GM21723 (cell line): ENCODE data around the gene ZNF407.

Source experiments
- ATAC-seq: cut with Tn5 transposase; IDR thresholded peaks from one replicate; pipeline ENCODE4 v1.9.1; 2021; ENCODE audit warnings: mild to moderate bottlenecking, moderate library complexity; ENCODE audit not compliant: unreplicated experiment

The ZNF407 gene

DNA sequence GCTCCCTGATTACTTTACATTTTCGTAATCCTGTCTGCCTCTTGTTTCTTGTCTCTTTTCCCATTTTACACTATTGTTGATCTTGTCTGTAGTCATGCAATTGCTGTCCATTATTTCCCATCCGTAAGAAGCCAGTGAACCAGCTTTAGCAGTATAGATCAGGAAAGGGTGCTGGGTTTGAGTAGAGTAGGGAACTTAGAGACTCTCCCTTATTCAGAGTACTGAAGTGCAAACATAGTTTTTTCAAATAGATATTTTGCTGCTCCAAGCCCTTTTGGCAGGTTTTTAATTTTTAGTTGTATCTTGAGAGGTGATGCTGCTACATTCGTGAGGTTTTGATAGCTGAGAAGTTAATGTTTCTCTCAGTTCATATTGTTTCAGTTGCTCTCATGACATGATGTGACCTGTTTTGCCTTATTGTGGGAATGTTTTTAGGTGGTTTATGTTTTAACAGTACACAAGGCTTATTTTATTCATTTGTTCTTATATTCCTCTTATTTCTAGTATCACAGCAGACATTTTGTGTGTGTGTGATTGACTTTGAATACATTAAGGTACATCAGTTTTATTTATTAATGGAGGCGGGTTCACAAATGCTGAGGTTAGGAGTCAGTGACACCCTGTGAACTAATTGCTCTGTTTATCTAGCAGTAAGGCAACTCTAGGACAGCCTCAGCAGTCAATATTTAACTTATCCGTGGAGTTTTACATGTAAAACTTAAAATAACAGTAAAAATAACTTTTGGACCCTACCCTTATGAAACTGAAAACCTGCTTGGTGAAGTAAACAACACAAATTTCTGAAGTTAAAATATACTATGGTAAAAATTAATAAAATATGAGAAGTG is 118.4 kb downstream of the ZNF407 start:
- no peak for ATAC-seq

DNA sequence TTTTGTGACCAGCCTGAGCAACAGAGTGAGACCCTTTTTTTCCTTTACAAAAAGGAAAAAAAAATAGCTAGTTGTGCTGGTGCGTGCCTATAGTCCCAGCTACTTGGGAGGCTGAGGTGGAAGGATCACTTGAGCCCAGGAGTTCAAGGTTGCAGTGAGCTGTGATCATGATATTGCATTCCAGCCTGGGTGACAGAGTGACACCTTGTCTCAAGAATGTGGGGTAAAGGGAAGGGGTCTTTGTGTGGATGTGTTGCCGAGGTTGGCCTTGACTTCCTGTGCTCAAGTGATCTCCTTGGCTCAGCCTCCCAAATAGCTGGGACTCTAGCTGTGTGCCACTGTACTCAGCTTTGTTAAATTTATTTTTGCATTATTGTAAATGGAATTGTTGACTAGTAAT is 120.6 kb downstream of the ZNF407 start:
- no peak for ATAC-seq

DNA sequence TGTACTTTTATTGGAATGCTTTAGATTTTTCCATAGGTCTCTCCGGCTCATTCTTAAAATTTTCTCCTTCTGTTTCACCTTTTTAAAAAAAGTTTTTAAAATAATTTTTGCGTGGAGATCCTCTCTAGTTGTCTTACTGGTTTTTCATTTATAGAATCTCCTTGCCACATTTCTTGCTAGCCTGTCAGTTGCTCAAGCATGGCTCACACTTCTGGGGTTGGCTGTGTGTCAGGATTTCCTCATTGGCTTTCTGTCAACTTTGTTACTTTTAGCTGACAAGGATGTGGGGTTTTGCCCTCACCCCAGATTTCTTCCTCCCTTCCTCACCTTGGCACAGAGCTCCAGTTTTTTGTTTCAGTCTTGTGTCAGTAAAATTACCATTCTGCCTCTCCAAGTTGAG is 124.6 kb downstream of the ZNF407 start:
- no peak for ATAC-seq

DNA sequence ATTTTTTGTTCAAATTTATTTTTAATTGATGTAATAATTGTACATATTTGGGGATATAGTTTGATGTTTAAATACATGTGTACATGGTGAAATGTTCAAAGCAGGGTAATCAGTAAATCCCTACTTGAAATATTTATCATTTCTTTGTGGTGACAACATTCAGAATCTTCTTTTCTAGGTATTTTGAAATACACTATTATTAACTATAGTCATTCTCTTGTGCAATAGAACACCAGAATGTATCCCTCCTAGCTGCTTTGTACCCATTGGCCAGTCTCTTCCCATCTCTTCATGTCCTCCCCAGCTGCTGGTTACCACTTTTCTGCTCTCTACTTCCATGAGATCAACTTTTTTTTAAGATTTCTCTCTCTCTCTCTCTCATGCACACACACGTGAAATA is 126.5 kb downstream of the ZNF407 start:
- no peak for ATAC-seq

DNA sequence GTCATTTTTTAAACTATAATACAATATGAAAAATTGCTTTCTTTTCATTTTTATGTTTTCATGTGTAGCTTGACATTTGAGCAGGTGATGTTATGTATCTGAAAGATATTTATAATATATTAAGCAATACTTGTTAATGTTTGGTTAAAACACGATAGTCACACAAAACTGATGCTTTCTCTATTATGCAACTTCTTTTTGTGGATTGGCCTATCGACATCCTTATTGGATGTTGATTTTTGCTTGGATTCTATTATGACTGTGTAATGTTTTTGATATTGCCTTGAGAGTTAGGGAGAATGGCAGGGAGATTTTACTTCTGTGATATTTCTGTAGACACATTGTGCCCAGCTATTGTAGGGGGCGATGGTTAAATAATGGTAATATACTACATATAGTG is 128.0 kb downstream of the ZNF407 start:
- ATAC-seq, result no peak

DNA sequence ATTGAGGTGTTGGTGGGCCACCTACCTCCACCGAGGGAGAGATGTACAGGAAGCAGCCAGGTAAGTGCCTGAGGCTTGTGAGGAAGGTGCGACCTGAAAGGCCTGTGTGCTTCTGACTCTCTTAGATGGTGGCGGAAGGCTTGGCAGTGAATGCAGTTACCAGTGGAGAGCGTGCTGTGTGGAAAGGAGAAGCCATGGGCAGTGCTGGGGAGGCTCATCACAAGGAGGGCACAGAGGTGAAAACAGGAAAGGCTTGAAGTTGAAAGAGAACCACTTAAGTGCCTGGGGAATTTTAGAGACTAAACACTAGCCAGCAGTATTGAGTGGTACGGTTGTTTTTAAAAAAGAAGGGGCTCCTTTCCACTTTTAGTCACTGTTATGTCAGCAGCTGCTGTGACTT is 130.9 kb downstream of the ZNF407 start:
- no peak for ATAC-seq

DNA sequence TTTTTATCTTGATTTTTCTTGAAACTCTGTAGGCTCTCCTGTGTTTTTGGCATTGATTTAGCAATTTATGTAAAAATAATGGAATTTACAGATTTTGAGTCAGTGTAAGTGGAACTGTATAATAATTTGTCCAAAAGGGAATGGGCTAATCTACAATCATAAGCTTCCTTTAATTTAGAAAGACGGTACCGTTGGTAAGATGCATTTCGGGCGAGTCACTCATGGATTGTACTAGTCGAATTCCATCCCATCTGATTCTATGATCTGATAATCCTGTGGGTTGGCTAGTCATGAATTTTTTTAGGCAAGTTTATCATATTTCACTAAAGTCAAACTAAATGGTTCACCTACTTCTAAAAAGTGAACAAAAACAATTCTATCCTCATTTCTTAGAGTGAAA is 133.4 kb downstream of the ZNF407 start:
- ATAC-seq, result no peak

DNA sequence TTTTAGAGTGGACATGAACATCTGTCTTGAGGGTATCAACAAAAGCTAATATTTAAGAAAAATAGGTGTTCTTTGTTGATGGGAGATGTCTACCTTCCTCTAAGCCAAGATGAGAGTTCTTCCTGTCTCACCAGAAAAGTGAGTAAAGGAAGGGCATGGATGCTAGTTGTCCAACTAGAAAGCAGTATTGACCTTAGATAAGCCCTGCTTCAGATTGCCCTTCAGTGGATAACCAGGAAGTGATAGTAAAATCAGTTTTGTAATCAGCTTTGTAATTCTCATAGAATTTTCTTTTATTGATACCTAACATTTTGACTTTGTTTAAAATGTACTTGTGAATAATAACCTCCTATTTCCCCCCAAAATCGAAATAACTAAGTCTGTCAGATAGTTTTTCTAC is 134.7 kb downstream of the ZNF407 start:
- no peak for ATAC-seq

DNA sequence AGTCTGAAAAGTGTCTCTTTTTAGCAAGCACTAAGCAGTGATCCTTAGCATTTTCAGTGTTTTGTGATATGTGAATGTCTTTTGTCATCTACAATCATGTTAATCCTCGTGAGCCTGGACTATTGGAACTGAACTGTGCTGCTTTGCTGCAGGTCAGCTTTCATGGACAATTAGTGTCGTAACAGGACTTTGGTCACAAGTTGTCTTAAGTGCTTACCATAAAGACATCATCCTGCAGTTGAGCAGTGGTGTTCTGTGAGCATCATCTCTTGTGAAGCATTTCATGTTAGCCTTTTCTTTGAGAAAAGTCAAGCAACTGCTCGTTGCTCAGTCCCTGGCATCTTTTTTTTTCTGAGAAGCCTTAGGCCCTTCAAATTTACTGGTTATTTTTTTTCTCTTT is 135.9 kb downstream of the ZNF407 start:
- ATAC-seq, result no peak

DNA sequence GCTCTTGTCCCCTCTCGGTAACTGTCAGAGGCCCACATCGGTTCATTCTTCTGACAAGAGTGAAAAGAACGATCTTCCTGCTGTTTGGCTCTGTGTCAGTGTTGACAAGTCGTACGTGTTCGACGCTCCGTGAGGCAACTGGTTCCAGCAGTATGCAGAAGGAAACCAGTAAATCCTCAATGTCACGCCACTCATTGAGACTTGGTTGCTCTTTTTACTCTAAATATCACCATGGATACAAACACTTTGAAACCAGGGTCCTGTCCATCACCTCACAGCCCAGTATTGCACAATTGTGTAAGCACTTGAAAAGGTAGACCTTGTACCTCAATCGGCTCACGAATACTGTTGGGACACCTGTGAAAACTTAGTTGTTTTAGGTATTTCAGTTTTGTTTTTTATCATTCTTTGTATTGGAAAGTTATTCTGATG is 136.4 kb downstream of the ZNF407 start:
- ATAC-seq, result no peak

DNA sequence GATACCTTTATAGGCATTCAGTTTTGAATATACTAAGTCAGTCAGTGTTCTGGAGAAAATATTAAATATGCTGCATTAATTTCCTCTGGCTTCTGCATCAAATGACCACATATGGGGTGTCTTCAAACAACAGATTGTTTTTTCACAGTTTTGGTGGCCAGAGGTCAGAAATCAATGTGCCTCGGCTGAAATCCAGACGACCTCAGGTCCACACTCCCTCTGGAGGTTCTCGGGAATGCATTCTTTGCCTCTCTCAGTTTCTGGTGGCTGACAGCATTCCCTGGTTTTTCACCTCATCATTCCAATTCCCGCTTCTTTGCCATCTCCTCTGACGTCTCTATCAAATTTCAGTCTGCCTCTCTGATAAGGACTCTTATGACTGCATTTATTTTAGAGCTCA is 142.3 kb downstream of the ZNF407 start:
- no peak for ATAC-seq

DNA sequence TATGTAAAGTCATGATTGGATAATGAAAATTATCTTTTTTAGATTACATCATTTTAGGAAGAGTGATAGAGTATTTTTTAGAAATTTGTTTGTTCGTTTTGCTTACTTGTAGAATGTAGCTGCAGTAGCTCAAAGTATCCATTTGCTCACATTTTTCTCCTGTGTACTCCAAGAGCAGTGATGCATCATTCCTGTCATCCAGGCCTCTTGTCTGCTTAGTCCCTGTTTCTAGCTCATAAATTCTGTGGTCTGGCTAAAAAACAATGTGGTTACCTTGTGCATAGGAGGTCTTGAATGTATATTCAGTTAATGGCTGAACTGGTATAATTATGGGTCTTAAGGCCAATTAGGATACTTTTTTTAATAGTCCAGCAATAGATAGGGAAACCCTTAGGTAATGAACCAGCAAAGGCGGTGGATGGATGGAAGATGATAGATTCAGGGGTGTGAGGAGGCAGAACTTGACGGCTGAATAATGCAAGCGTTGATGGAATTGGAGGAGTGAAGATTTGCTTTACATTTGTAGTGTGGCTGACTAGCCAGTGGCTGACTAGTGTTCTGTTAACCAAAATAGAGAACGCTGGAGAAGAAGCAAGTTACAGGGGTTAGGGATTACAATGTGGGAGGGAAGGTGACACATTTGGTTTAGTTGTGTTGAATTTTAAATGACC is 145.0 kb downstream of the ZNF407 start:
- no peak for ATAC-seq

DNA sequence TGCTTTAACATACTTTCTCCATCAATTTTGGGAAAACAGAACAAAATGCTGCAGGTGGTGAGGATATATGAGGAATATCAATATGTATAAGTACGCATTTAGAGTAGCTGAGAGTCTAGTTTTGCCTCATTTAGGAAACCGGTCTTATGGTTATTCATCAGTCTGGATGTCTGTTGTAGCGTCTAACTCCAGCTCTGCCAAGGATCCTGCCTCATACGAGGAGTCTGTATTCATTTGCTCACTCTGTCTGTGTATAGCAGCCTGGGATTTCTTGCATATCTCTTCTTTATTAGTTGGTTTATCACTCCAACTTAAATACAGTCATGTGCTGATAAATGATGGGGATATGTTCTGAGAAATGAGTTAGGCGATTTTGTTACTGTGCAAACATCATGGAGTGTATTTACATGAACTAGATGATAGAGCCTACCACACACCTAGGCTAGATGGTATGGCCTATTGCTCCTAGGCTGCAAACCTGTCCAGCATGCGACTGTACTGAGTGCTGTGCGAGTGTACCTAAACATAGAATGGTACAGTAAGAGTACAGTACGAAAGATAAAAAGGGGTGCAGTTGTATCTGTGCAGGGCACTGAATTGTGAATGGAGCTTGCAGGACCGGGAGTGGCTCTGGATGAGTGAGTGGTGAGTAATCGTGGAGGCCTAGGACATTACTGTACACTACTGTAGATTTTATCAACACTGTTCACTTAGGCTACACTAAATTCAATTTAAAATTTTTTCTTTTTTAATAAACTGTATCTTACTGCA is 148.1 kb downstream of the ZNF407 start:
- ATAC-seq, result no peak

DNA sequence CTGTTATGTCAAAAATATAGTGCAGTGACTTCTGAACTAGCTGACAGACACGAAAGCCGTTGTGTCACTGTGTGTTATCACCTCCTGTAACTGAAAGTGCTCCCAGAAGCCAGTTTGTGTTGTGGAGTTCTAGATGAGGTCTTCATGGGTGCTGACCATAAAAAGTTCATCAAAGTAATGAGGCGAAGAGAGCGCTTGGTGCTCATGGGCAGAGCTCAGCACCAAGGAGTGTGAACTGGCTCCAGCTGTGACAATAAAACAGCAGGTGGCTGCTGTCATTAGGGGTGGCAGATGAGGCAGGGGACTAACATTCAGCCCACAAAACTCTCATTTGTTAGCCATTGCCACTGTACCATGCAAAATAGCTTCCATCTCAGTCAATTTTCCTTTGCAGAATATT is 151.1 kb downstream of the ZNF407 start:
- no peak for ATAC-seq

DNA sequence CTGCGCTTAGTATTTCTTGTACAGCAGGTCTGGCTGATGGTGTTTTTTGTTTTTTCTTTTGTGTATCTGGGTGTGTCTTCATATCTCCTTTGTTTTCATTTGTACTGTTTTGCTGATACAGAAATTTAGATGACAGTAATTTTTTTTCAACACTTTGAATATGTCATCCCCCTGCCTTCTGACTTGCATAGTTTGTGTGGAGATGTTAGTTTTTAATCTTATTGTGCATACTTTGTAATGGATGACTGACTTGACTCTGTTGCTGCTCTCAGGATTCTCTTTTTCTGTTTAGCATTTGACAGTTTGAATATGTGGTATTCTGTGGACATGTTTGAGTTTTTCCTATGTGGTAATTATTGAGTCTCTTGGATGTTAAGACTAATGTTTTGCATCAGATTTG is 161.3 kb downstream of the ZNF407 start:
- ATAC-seq, result no peak

DNA sequence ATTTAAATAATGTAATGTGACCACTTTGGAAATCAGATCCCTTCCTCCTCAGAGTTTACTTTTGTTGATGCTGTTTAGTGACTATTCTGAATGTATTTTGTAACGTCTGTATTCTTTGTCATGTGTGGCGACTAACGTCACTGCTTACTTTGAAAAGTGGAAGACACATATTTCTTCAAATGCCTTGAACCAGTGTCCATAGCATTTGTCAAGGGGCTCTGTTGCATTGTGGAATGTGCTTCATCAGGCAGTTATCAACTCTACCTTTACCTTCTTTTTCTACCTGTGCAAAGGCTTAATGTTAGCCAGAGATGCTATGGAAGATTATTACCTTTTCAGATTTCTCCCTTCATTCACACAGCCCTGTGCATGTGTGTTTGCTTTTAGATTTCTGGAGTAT is 162.4 kb downstream of the ZNF407 start:
- ATAC-seq, result no peak

DNA sequence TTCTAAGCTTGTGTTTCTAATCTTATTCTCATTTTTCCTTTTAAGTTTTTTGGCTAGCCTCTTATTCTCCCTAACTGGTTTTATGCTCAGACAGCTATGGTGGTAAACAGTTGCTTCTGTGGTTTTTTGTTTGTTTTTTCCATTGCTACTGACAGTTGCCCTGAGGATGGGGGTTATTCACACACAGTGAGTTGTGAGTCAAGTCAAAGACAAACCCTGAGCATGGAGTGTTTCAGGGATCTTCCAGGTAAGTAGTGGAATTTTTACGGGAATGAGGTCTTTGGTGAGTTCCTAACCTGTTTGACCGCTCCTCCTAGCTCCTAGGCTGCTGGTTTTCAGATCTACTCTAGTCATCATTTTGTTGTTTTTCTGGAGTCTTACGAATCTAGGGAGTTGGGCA is 162.8 kb downstream of the ZNF407 start:
- no peak for ATAC-seq

DNA sequence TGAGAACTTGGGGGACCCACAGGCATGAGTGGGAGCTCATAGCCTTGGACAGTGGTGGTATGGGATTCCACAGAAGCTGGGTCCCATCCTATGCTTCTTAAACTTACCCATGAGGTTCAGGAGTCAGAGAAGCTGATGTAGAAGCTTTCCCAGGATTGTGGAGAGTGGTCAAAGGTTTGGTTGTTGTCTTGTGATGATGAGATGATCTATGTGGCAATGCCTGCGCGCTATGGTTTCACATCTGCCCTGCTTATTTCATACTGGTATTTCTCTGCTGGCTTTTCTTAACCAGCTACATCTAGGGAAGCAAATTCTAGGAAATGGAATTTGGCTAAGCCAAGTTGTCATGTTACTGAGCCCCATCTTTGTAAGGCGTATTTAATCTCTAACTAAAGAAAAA is 168.6 kb downstream of the ZNF407 start:
- no peak for ATAC-seq

DNA sequence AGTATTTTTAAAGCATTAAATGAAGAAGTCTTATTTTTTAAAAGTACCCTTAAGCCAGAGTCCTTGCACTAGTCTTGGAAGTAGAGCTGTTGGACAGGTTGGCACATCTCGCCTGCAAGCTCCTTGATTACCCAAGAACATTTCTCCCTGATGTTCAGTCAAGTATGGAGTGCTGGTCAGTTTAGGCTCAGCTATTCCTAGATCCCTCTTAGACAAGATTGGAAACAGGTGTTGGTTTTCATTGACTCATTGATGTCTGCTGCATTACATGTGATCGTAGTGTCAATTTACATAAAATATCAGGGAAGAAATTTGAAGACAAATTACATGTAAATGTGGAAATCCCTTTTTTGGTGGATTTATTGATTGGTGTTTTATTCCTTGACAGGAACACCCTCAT is 170.4 kb downstream of the ZNF407 start:
- no peak for ATAC-seq

DNA sequence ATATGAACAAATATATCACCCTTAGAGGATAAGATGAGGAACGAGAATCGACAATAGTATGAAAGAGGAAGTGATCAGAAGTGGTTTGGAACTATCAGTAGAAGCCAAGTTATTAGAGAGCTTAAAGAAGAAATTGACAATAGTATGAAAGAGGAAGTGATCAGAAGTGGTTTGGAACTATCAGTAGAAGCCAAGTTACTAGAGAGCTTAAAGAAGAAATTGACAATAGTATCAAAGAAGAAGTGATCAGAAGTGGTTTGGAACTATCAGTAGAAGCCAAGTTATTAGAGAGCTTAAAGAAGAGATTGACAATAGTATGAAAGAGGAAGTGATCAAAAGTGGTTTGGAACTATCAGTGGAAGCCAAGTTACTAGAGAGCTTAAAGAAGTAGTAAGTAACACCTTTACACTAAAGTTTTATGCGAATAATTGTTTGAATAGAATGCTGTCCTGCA is 175.5 kb downstream of the ZNF407 start:
- ATAC-seq, result peak; percentile 92

DNA sequence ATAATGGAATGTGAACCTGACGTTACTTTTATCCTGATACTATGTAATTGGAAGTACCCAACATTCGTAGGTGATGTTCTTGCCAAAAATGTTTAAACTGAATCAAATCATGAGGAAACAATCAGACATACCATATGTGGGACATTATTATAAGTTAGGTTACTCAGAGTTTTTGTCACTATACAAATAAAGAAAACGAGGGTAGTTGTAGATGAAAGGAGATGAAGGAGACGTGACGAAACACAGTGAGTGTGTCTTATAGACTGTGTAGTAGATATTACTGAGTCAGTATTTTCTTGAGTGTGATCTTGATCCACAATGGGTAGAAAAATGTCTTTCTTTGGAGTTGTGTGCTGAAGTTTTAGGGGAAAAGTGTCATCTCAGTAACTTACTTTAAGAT is 176.8 kb downstream of the ZNF407 start:
- ATAC-seq, result no peak

DNA sequence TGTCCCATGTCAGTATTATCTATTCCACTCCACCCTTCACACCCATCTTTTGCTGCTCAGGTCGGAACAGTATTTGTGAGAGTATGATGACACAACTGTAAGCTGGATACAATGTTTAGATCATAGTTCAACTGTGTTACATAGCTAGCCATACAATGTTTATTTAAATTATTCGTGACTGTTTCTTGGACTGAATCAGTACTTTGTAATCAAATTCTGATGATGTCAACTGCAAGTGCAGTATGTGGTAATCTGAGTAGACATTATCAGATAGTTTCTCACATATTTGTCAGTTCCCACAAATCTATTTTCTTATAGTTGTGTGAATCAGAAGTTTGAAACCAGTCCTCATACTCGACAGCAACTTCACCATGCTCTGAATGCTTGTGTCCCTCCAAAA is 177.6 kb downstream of the ZNF407 start:
- no peak for ATAC-seq
